Measurements from ENCODE around the gene ELOB.
A peak's percentile ranks its signal among the peaks of the same experiment; 100 is the strongest.

Gene ELOB

GRCh38 chr16:2773188-2773968, 3.7 kb downstream of the ELOB start:
- no peak overlapping the region for H3K27ac ChIP-seq
- peaks cover 30 to 50% (median 45%) of the 10 kb centered on the region in 10 experiments for H3K4me1 ChIP-seq
- H3K4me2 ChIP-seq = no peak overlapping the region
- TF ChIP-seq Cebpa-rat (IDR thresholded peaks at IDR 0.05) = no peak
- peaks cover 64 to 76% (median 73%) of the 10 kb centered on the region in 11 experiments for H3K36me3 ChIP-seq
- H3K9me3 ChIP-seq (replicated peaks in 1 of 11) = no peaks in the 10 kb centered on the region
- H3K4me3 ChIP-seq = no peak overlapping the region
- peak overlapping the region in 2 of 11 experiments; percentile 23 to 98; a peak in 2 of 22 replicates for H3K9ac ChIP-seq
- H3K27me3 ChIP-seq = no peaks in the 10 kb centered on the region
- peaks cover 62 to 84% (median 78%) of the 10 kb centered on the region in 11 experiments for H4K20me1 ChIP-seq

GRCh38 chr16:2771496-2772402, 5.3 kb downstream of the ELOB start:
- Histone ChIP-seq H3K9me3 (replicated peaks in 1 of 11) (no peaks in the 10 kb centered on the region), H3K27ac (no peak overlapping the region), H3K4me1 (peaks cover 44 to 64% (median 56%) of the 10 kb centered on the region in 10 experiments), H4K20me1 (peaks cover 78 to 100% (median 94%) of the 10 kb centered on the region in 11 experiments), H3K4me3 (no peak overlapping the region), H3K36me3 (peaks cover 81 to 92% (median 89%) of the 10 kb centered on the region in 11 experiments), H3K9ac (peak overlapping the region in 2 of 11 experiments; percentile 10 to 13; a peak in 1 of 22 replicates), H3K4me2 (no peak overlapping the region), H3K27me3 (no peaks in the 10 kb centered on the region)
- TF ChIP-seq Cebpa-rat (IDR thresholded peaks at IDR 0.05) = no peak

- no peaks in the 10 kb centered on the region for H3K9me3 ChIP-seq (replicated peaks in 1 of 11)
- peak overlapping the region in 1 of 11 experiments; percentile 28; a peak in 1 of 22 replicates for H3K27ac ChIP-seq
- H3K4me2 ChIP-seq = no peak overlapping the region
- peaks cover 95 to 100% (median 99%) of the 10 kb centered on the region in 11 experiments for H3K36me3 ChIP-seq
- no peaks in the 10 kb centered on the region for H3K27me3 ChIP-seq
- H4K20me1 ChIP-seq = peaks cover 90 to 100% (median 100%) of the 10 kb centered on the region in 11 experiments
- H3K9ac ChIP-seq = peak overlapping the region in 3 of 11 experiments; percentile 7 to 32 (median 32); a peak in 1 of 22 replicates
- peaks cover 36 to 65% (median 50%) of the 10 kb centered on the region in 10 experiments for H3K4me1 ChIP-seq
- H3K4me3 ChIP-seq = no peak overlapping the region
- no peak for TF ChIP-seq Cebpa-rat (IDR thresholded peaks at IDR 0.05)
These were observed 6.8 kb downstream of the ELOB start for GRCh38 chr16:2770057-2770951.

- Histone ChIP-seq H3K9me3 (replicated peaks in 1 of 11) (no peaks in the 10 kb centered on the region), H3K27me3 (no peaks in the 10 kb centered on the region), H3K4me1 (peaks cover 30 to 59% (median 44%) of the 10 kb centered on the region in 10 experiments), H3K4me3 (no peak overlapping the region), H4K20me1 (peaks cover 90 to 100% (median 100%) of the 10 kb centered on the region in 11 experiments), H3K27ac (peak overlapping the region in 5 of 11 experiments; percentile 28 to 48 (median 45); a peak in 4 of 22 replicates), H3K36me3 (peaks cover 99 to 100% (median 100%) of the 10 kb centered on the region in 11 experiments), H3K4me2 (peak overlapping the region in 8 of 11 experiments; percentile 48 to 83 (median 66); a peak in 9 of 22 replicates), H3K9ac (peak overlapping the region in 5 of 11 experiments; percentile 7 to 36 (median 32); a peak in 5 of 22 replicates)
- no peak for TF ChIP-seq Cebpa-rat (IDR thresholded peaks at IDR 0.05)
These were observed 7.4 kb downstream of the ELOB start for GRCh38 chr16:2769675-2770056.

- peak overlapping the region in 10 of 11 experiments; percentile 7 to 63 (median 42); a peak in 11 of 22 replicates for H3K9ac ChIP-seq
- peaks cover 99 to 100% (median 100%) of the 10 kb centered on the region in 11 experiments for H3K36me3 ChIP-seq
- H4K20me1 ChIP-seq = peaks cover 93 to 100% (median 100%) of the 10 kb centered on the region in 11 experiments
- no peaks in the 10 kb centered on the region for H3K9me3 ChIP-seq (replicated peaks in 1 of 11)
- no peak overlapping the region for H3K4me3 ChIP-seq
- no peaks in the 10 kb centered on the region for H3K27me3 ChIP-seq
- peak overlapping the region; percentile 48 to 83 (median 68); a peak in 21 of 22 replicates for H3K4me2 ChIP-seq
- H3K27ac ChIP-seq = peak overlapping the region; percentile 2 to 48 (median 28); a peak in 11 of 22 replicates
- TF ChIP-seq Cebpa-rat (IDR thresholded peaks at IDR 0.05) = no peak
- peaks cover 30 to 53% (median 40%) of the 10 kb centered on the region in 10 experiments for H3K4me1 ChIP-seq
These were observed 8.0 kb downstream of the ELOB start for GRCh38 chr16:2769100-2769529.

- Histone ChIP-seq H3K4me2 (peak overlapping the region; percentile 48 to 83 (median 68)), H3K4me1 (peaks cover 30 to 52% (median 38%) of the 10 kb centered on the region in 10 experiments), H3K9ac (peak overlapping the region; percentile 7 to 63 (median 48); a peak in 17 of 22 replicates), H3K36me3 (peaks cover 99 to 100% (median 100%) of the 10 kb centered on the region in 11 experiments), H3K9me3 (replicated peaks in 1 of 11) (no peaks in the 10 kb centered on the region), H4K20me1 (peaks cover 97 to 100% (median 100%) of the 10 kb centered on the region in 11 experiments), H3K4me3 (no peak overlapping the region), H3K27me3 (no peaks in the 10 kb centered on the region), H3K27ac (peak overlapping the region; percentile 10 to 48 (median 31); a peak in 13 of 22 replicates)
- TF ChIP-seq Cebpa-rat (IDR thresholded peaks at IDR 0.05) = no peak
These were observed 8.5 kb downstream of the ELOB start for GRCh38 chr16:2768403-2769089.

- Histone ChIP-seq H3K36me3 (peaks cover 99 to 100% (median 100%) of the 10 kb centered on the region in 11 experiments), H3K27ac (peak overlapping the region in 2 of 11 experiments; percentile 45 to 48; a peak in 2 of 22 replicates), H3K4me1 (peaks cover 30 to 52% (median 38%) of the 10 kb centered on the region in 10 experiments), H3K9ac (peak overlapping the region in 10 of 11 experiments; percentile 10 to 63 (median 32); a peak in 11 of 22 replicates), H3K4me3 (no peak overlapping the region), H3K4me2 (peak overlapping the region; percentile 48 to 83 (median 68); a peak in 21 of 22 replicates), H4K20me1 (peaks cover 97 to 100% (median 100%) of the 10 kb centered on the region in 11 experiments), H3K9me3 (replicated peaks in 1 of 11) (no peaks in the 10 kb centered on the region), H3K27me3 (no peaks in the 10 kb centered on the region)
- TF ChIP-seq Cebpa-rat (IDR thresholded peaks at IDR 0.05) = no peak
These were observed 9.2 kb downstream of the ELOB start for GRCh38 chr16:2767891-2768290.
